HCT116 (cell line): ENCODE data around the gene OR6C1.

ENCODE experiments used
- CEBPB ChIP-seq: IDR thresholded peaks from 2 replicates; pipeline ENCODE4 v1.6.1; 2012; ENCODE audit warnings: low read depth
- EGR1 ChIP-seq: IDR thresholded peaks from 2 replicates; pipeline ENCODE4 v1.6.1; 2012; ENCODE audit warnings: low read depth
- EZH2 ChIP-seq: fragments of 200-600 bp; sonication (generic); IDR thresholded peaks from 2 replicates; pipeline ENCODE4 v1.6.1; 2017; ENCODE audit warnings: antibody characterized with exemption, mixed run types
- POLR2A ChIP-seq: IDR thresholded peaks from 2 replicates; pipeline ENCODE4 v1.7.0; 2011; ENCODE audit warnings: borderline replicate concordance; ENCODE audit not compliant: insufficient read depth, insufficient read length; ENCODE audit errors: extremely low read depth
- RAD21 ChIP-seq: IDR thresholded peaks from 2 replicates; pipeline ENCODE4 v1.6.1; 2012; ENCODE audit warnings: low read depth, mild to moderate bottlenecking
- SP1 ChIP-seq: IDR thresholded peaks from 2 replicates; pipeline ENCODE4 v1.6.1; 2012; ENCODE audit warnings: low read depth
- ZNF274 ChIP-seq: fragments of 200-500 bp; sonication (Bioruptor generic); IDR thresholded peaks from 2 replicates; pipeline ENCODE4 v1.6.1; 2014; ENCODE audit warnings: mild to moderate bottlenecking, low read depth, low read length, inconsistent platforms
- TF ChIP-seq, protein P1 (sequence below), 3 experiments: fragments of 200-600 bp in 1 of 3; sonication (generic) in 1 of 3; IDR thresholded peaks in 2 of 3; conservative IDR thresholded peaks in 1 of 3; 2 replicates each; pipeline ENCODE4 v1.5.1; 2012 to 2017; ENCODE audit warnings: low read depth in 2 of 3, low read length in 2 of 3, antibody characterized with exemption in 1 of 3, borderline replicate concordance in 1 of 3, control low read depth in 1 of 3, mild to moderate bottlenecking in 1 of 3, mixed read lengths in 1 of 3, mixed run types in 1 of 3, moderate library complexity in 1 of 3; ENCODE audit not compliant: insufficient read depth in 1 of 3
- TF ChIP-seq, protein P2 (sequence below): IDR thresholded peaks from 2 replicates; pipeline ENCODE4 v1.6.1; 2012

DNA sequence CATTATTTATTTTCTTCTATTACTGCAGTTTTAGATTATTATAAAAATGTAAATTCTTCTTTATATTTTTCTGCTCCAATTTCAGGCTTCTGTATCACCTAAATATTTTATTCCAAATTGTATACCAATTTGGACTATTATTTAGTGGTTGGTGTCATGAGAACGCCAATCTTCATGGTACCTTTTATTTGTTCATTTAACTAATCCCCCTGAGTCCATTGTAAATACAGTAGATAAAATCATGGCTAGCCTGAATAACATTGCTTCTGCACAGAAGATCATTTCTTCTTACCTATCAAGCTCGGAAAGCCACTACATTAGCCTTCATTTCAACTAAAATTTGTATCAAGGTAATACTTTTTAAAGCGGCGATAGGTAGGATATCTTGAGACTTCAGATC lies 48.5 kb downstream of the OR6C1 start, which contains the start of gene OR6C75:
- no peak for TF ChIP-seq ZNF274
- TF ChIP-seq, protein P1, sequence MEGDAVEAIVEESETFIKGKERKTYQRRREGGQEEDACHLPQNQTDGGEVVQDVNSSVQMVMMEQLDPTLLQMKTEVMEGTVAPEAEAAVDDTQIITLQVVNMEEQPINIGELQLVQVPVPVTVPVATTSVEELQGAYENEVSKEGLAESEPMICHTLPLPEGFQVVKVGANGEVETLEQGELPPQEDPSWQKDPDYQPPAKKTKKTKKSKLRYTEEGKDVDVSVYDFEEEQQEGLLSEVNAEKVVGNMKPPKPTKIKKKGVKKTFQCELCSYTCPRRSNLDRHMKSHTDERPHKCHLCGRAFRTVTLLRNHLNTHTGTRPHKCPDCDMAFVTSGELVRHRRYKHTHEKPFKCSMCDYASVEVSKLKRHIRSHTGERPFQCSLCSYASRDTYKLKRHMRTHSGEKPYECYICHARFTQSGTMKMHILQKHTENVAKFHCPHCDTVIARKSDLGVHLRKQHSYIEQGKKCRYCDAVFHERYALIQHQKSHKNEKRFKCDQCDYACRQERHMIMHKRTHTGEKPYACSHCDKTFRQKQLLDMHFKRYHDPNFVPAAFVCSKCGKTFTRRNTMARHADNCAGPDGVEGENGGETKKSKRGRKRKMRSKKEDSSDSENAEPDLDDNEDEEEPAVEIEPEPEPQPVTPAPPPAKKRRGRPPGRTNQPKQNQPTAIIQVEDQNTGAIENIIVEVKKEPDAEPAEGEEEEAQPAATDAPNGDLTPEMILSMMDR (IDR thresholded peaks at IDR 0.05 in 2 of 3, conservative IDR thresholded peaks at IDR 0.05 in 1 of 3; ENCODE audit: borderline replicate concordance in 1 of 3, insufficient read depth in 1 of 3, low read depth in 2 of 3, low read length in 2 of 3), result no peak
- TF ChIP-seq RAD21, result no peak
- TF ChIP-seq SP1, result no peak
- TF ChIP-seq EGR1, result no peak
- no peak for TF ChIP-seq EZH2
- TF ChIP-seq POLR2A, result no peak
- no peak for TF ChIP-seq CEBPB
- TF ChIP-seq, protein P2, sequence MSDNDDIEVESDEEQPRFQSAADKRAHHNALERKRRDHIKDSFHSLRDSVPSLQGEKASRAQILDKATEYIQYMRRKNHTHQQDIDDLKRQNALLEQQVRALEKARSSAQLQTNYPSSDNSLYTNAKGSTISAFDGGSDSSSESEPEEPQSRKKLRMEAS, result no peak
